Transverse colon (tissue), 4 donors: ENCODE results near the gene RAPGEF6.

Experiments used
- EP300 ChIP-seq: sonication (generic); formaldehyde crosslinking; IDR thresholded peaks from one replicate; pipeline ENCODE4 v1.6.1; 2017; ENCODE audit warnings: antibody characterized with exemption, low read depth
- POLR2A ChIP-seq: fragments of 450-650 bp; IDR thresholded peaks from one replicate; pipeline ENCODE4 v1.6.1; 2016; ENCODE audit warnings: antibody characterized with exemption, mild to moderate bottlenecking, moderate library complexity
- POLR2AphosphoS5 ChIP-seq, 3 donors: sonication (generic); formaldehyde crosslinking; IDR thresholded peaks; one replicate each; pipeline ENCODE4 v1.6.1; 2016; ENCODE audit warnings: antibody characterized with exemption in 3 of 3
- TF ChIP-seq, protein P1 (sequence below), 5 experiments: fragments of 200-600 bp in 3 of 5; fragments of 450-650 bp in 2 of 5; sonication (generic) in 3 of 5; IDR thresholded peaks; 1 replicate in 2 of 5; 2 replicates in 3 of 5; pipeline ENCODE4 v1.5.1; 2016 to 2017; ENCODE audit warnings: antibody characterized with exemption in 5 of 5, inconsistent platforms in 3 of 5, mild to moderate bottlenecking in 2 of 5, moderate library complexity in 1 of 5

DNA sequence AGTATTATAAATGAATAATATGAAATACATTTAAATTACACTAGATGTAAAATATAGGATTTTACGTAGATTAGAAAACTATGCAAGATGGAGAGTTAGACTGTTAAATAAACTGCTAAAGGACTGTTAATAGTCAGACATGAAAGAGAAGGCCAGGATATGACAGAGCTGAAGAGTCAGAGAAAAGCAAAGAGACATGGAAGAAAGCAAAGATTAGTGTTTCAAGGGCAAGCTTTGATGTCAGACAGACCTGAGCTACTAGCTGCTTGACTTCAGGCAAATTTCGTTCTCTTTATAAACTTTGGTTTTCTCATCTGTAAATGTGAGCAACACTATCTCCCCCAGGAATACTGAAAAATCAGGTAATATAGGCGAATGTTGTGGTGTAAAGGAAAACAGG lies 161.3 kb downstream of the RAPGEF6 start:
- TF ChIP-seq, protein P1, sequence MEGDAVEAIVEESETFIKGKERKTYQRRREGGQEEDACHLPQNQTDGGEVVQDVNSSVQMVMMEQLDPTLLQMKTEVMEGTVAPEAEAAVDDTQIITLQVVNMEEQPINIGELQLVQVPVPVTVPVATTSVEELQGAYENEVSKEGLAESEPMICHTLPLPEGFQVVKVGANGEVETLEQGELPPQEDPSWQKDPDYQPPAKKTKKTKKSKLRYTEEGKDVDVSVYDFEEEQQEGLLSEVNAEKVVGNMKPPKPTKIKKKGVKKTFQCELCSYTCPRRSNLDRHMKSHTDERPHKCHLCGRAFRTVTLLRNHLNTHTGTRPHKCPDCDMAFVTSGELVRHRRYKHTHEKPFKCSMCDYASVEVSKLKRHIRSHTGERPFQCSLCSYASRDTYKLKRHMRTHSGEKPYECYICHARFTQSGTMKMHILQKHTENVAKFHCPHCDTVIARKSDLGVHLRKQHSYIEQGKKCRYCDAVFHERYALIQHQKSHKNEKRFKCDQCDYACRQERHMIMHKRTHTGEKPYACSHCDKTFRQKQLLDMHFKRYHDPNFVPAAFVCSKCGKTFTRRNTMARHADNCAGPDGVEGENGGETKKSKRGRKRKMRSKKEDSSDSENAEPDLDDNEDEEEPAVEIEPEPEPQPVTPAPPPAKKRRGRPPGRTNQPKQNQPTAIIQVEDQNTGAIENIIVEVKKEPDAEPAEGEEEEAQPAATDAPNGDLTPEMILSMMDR (IDR thresholded peaks at IDR 0.05) = no peak
- TF ChIP-seq POLR2A (no peak), POLR2AphosphoS5 (IDR thresholded peaks at IDR 0.05) (no peak), EP300 (no peak)
